ENCODE results near the gene TTLL1.

The TTLL1 gene

DNA sequence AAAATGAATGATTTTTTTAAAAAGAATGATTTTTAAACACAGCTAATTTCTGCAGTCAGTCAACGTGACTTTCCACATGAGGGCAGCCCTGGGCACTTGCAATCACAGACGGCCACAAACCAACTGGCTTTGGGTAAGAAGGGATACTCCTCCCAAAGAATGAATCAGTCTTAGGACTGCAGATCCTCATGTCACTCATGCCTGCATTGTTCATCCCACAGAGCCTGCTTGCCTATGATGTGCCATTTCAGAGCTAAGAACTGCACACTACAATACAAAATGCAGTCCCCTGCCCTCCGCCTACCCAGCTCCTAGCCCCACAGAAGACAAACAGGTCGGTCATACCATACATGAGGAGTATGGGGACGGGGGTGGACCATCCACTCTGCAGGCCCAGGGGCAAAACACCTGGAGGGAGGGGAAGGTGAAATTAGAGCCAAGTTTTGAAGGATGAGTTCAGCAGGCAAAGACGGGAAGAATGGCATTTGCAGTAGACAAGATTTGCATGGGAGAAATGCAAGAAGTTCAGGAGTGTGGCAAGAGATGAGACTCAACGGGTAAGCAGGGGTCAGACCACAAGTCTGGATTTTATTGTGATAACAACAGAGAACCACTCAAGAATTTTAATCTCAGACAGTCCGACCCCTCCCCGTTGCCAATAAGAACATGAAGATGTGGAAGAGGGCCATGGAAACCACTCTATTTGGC is 98.9 kb downstream of the TTLL1 start:
- no peak for DNase-seq

Data from activated CD4-positive, alpha-beta T cell treated with anti-CD3 and anti-CD28 coated beads, Interleukin-2, amount 50 U/mL, for 1 hour (primary cell).